Endothelial cell of umbilical vein (primary cell): ENCODE results near the gene FAM20B. TPM values are rescaled to one million over a fixed set of nuclear protein-coding genes. Genes with fewer than 3 reads are reported as not detected.

Experiments used
- BruUV-seq: library from RNA; stranded (reverse); fragments of 400-500 nt; replicated peaks from 2 replicates; lab custom pipeline; 2021; lab: Mats Ljungman, UMichigan
- CTCF ChIA-PET: fragments of 300-600, 350-600 bp; sonication (Branson Sonifier 250); formaldehyde crosslinking; loops from one replicate; lab custom pipeline; 2021; ENCODE audit warnings: antibody characterized with exemption, inconsistent platforms; lab: Charles Lee
- POLR2A ChIA-PET: fragments of 300-600, 350-600 bp; sonication (Branson Sonifier 250); formaldehyde crosslinking; loops from one replicate; lab custom pipeline; 2021; ENCODE audit warnings: antibody characterized with exemption, inconsistent platforms; lab: Charles Lee
- DNase-seq: peaks from one replicate; pipeline ENCODE4 v3.0.0-alpha.2; 2011; ENCODE audit warnings: low read depth, low spot score
- FAIRE-seq: peaks from 2 replicates; lab custom pipeline; 2011; peaks lifted over from hg19 to GRCh38; lab: Jason Lieb, UNC
- H2AFZ ChIP-seq: 2 replicates; pipeline ENCODE4 v1.6.0; 2012; ENCODE audit warnings: low read depth, low read length, control low read depth, inconsistent platforms
- H3K27ac ChIP-seq: 2 replicates; pipeline ENCODE4 v1.5.1; 2011; ENCODE audit warnings: low read depth, mild to moderate bottlenecking, control low read depth, low read length, moderate library complexity; ENCODE audit not compliant: insufficient read depth
- H3K27me3 ChIP-seq, 2 experiments: 2 replicates each; pipeline versions ENCODE4 v1.6.0 to v1.6.1; 2011; ENCODE audit warnings: low read length in 2 of 2, mixed read lengths in 1 of 2; ENCODE audit not compliant: control insufficient read depth in 2 of 2, insufficient read depth in 2 of 2
- H3K36me3 ChIP-seq, 2 experiments: 2 replicates in 1 of 2; 3 replicates in 1 of 2; pipeline ENCODE4 v1.5.1; 2011; ENCODE audit warnings: low read length in 2 of 2, mild to moderate bottlenecking in 1 of 2, moderate library complexity in 1 of 2; ENCODE audit not compliant: control insufficient read depth in 2 of 2, insufficient read depth in 2 of 2; ENCODE audit errors: extremely low read depth in 1 of 2
- H3K4me1 ChIP-seq: 3 replicates; pipeline ENCODE4 v1.5.1; 2011; ENCODE audit warnings: mild to moderate bottlenecking, low read length; ENCODE audit not compliant: control insufficient read depth, insufficient read depth; ENCODE audit errors: extremely low read depth
- H3K4me2 ChIP-seq: 2 replicates; pipeline ENCODE4 v1.6.1; 2011; ENCODE audit warnings: low read length, control low read depth, mixed read lengths; ENCODE audit not compliant: insufficient read depth
- H3K4me3 ChIP-seq, 3 experiments: fragments of 200-600 bp in 1 of 3; sonication (generic), shearing (Covaris generic) in 1 of 3; replicated peaks in 1 of 3; 2 replicates each; pipeline ENCODE4 v1.5.1; 2011 to 2016; ENCODE audit warnings: control low read depth in 3 of 3, low read length in 3 of 3, mild to moderate bottlenecking in 2 of 3, inconsistent platforms in 1 of 3, low read depth in 1 of 3, moderate library complexity in 1 of 3; ENCODE audit not compliant: insufficient read depth in 1 of 3
- H3K79me2 ChIP-seq: 2 replicates; pipeline ENCODE4 v1.6.0; 2012; ENCODE audit warnings: low read length, inconsistent platforms; ENCODE audit not compliant: control insufficient read depth, insufficient read depth
- H3K9ac ChIP-seq: replicated peaks from 2 replicates; pipeline ENCODE3; 2011; ENCODE audit warnings: low read length, control low read depth; ENCODE audit not compliant: insufficient read depth; ENCODE audit errors: extremely low read depth
- H3K9me1 ChIP-seq: replicated peaks from 3 replicates; pipeline ENCODE4 v1.6.0; 2011; ENCODE audit warnings: mild to moderate bottlenecking, low read length; ENCODE audit not compliant: control insufficient read depth, insufficient read depth; ENCODE audit errors: extremely low read depth
- H3K9me3 ChIP-seq: replicated peaks from 2 replicates; pipeline ENCODE4 v1.5.1; 2012; ENCODE audit warnings: low read length, inconsistent platforms; ENCODE audit not compliant: control insufficient read depth, insufficient read depth
- H4K20me1 ChIP-seq: replicated peaks from 2 replicates; pipeline ENCODE3; 2011; ENCODE audit warnings: mild to moderate bottlenecking, low read length; ENCODE audit not compliant: control insufficient read depth, insufficient read depth; ENCODE audit errors: extremely low read depth
- EZH2 ChIP-seq: IDR thresholded peaks from 2 replicates; pipeline ENCODE4 v1.6.1; 2012; ENCODE audit warnings: borderline replicate concordance, low read depth, mild to moderate bottlenecking, moderate library complexity, low read length, inconsistent platforms; ENCODE audit not compliant: severe bottlenecking
- FOS ChIP-seq: IDR thresholded peaks from 2 replicates; pipeline ENCODE4 v1.6.1; 2011; ENCODE audit warnings: mild to moderate bottlenecking, low read length, moderate library complexity, borderline replicate concordance; ENCODE audit not compliant: insufficient read depth
- GATA2 ChIP-seq: IDR thresholded peaks from 2 replicates; pipeline ENCODE4 v1.7.0; 2011; ENCODE audit warnings: low read depth, mild to moderate bottlenecking, moderate library complexity, mixed read lengths, low read length; ENCODE audit not compliant: insufficient read length, insufficient read depth
- JUN ChIP-seq: IDR thresholded peaks from 2 replicates; pipeline ENCODE4 v1.6.1; 2011; ENCODE audit warnings: borderline replicate concordance, low read depth; ENCODE audit not compliant: insufficient read length, insufficient read depth
- MAX ChIP-seq: IDR thresholded peaks from 2 replicates; pipeline ENCODE4 v1.6.1; 2011; ENCODE audit not compliant: insufficient read depth, insufficient read length
- MYC ChIP-seq: IDR thresholded peaks from one replicate; pipeline ENCODE4 v1.6.1; 2011; ENCODE audit warnings: mild to moderate bottlenecking, low read depth, low read length
- POLR2A ChIP-seq: IDR thresholded peaks from 2 replicates; pipeline ENCODE4 v1.6.1; 2012; ENCODE audit warnings: low read depth, mild to moderate bottlenecking, control low read depth, low read length
- POLR2AphosphoS5 ChIP-seq: IDR thresholded peaks from 2 replicates; pipeline ENCODE4 v1.6.1; 2012; ENCODE audit warnings: low read depth, mild to moderate bottlenecking, control low read depth, low read length, moderate library complexity; ENCODE audit not compliant: insufficient read depth
- dilution Hi-C: fragments of 300-500 bp; cut with MboI; formaldehyde crosslinking; loops from one replicate; pipeline ENCODE4 v1.15.0; 2019; ENCODE audit warnings: low sequenced_read_pairs; ENCODE audit not compliant: extremely low pct_ligation_motif_present
- intact Hi-C: fragments of 100-400 bp; cut with micrococcal nuclease; formaldehyde crosslinking; loops from one replicate; pipeline ENCODE4 v1.10.0; 2022
- polyA plus RNA-seq, 4 experiments: library from polyadenylated mRNA; depleted of rRNA in 3 of 4; stranded (reverse) in 3 of 4; unstranded in 1 of 4; fragments of >200 nt; gene quantifications; 2 replicates each; pipeline versions ENCODE4 v1.2.1 to v1.2.3, GENCODE V29; 2011 to 2012; ENCODE audit warnings: missing spikeins in 1 of 4
- total RNA-seq: library from RNA; stranded (reverse); gene quantifications from 2 replicates; pipeline ENCODE4 v1.2.3, GENCODE V29; 2021
- TF ChIP-seq, protein P1 (sequence below), 2 donors: IDR thresholded peaks; 1 replicate in 1 of 2; 2 replicates in 1 of 2; pipeline ENCODE4 v1.5.1; 2011; ENCODE audit warnings: low read length in 2 of 2, mild to moderate bottlenecking in 2 of 2, moderate library complexity in 2 of 2, control low read depth in 1 of 2, inconsistent platforms in 1 of 2, low read depth in 1 of 2; ENCODE audit not compliant: insufficient read depth in 1 of 2; ENCODE audit errors: extremely low read depth in 1 of 2

The FAM20B gene
- total and polyA plus RNA-seq, 2 donors (not counting 3 experiments of a cell fraction or from before 2014, with no cell fraction given), result 10.0 to 35.1 TPM

DNA sequence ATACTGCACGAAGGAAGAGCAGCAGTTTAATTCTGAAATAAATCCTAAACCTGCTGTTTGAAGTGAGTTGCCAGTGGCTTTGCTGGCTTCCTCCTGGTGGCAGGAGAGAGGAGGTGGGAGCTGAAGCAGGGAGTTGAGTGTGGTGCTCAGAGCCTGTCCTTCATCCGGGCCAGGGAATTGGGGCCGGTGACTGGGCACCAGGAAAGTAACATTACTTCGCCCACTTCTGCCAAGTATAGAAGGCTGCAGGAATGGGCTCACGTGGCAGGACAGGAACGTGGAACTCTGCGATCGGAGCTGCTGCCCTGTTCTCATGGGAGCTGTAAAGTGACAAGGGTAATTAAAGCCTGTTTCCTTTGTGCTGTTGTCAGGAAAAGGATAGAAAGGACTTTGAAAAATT lies 64.8 kb downstream of the FAM20B start:
- BruUV-seq, result no TSS peak
- H3K4me2 ChIP-seq, result no peak overlapping the region
- DNase-seq (no peak), FAIRE-seq (peak; percentile 67)
- peaks cover 36 to 42% of the 10 kb centered on the region in 2 experiments for H3K36me3 ChIP-seq
- intact Hi-C loops (no loop called here), dilution Hi-C loops (no loop called here)
- TF ChIP-seq FOS, result no peak
- no peak for TF ChIP-seq EZH2
- no peak for TF ChIP-seq POLR2A
- no peak for TF ChIP-seq POLR2AphosphoS5
- TF ChIP-seq GATA2, result no peak
- TF ChIP-seq, protein P1, sequence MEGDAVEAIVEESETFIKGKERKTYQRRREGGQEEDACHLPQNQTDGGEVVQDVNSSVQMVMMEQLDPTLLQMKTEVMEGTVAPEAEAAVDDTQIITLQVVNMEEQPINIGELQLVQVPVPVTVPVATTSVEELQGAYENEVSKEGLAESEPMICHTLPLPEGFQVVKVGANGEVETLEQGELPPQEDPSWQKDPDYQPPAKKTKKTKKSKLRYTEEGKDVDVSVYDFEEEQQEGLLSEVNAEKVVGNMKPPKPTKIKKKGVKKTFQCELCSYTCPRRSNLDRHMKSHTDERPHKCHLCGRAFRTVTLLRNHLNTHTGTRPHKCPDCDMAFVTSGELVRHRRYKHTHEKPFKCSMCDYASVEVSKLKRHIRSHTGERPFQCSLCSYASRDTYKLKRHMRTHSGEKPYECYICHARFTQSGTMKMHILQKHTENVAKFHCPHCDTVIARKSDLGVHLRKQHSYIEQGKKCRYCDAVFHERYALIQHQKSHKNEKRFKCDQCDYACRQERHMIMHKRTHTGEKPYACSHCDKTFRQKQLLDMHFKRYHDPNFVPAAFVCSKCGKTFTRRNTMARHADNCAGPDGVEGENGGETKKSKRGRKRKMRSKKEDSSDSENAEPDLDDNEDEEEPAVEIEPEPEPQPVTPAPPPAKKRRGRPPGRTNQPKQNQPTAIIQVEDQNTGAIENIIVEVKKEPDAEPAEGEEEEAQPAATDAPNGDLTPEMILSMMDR (IDR thresholded peaks at IDR 0.05; ENCODE audit: extremely low read depth in 1 of 2, insufficient read depth in 1 of 2, low read depth in 1 of 2, low read length in 2 of 2), result no peak
- no peak for TF ChIP-seq JUN
- no peak for TF ChIP-seq MYC
- no peak for TF ChIP-seq MAX
- ChIA-PET POLR2A (no interaction called here), CTCF (interaction anchor here (0.8 kb wide), 2 partner anchors 12 to 120 kb away, joined by 3 to 4 read pairs; no protein-coding TSS in a partner anchor)
- no peaks in the 10 kb centered on the region for H3K27me3 ChIP-seq
- no peaks in the 10 kb centered on the region for H3K9me3 ChIP-seq
- peaks cover 6% of the 10 kb centered on the region for H3K4me1 ChIP-seq
- H3K4me3 ChIP-seq, result no peak overlapping the region
- no peaks in the 10 kb centered on the region for H3K79me2 ChIP-seq
- H3K27ac ChIP-seq, result no peak overlapping the region
- no peak overlapping the region for H3K9ac ChIP-seq
- H2AFZ ChIP-seq, result no peak overlapping the region
- H3K9me1 ChIP-seq, result no peaks in the 10 kb centered on the region
- no peaks in the 10 kb centered on the region for H4K20me1 ChIP-seq
